Esophagus squamous epithelium (tissue), 5 donors: ENCODE results near the gene RAPGEF5. TPM values are rescaled to one million over a fixed set of nuclear protein-coding genes. Genes with fewer than 3 reads are reported as not detected.

Source experiments
- DNase-seq: peaks from one replicate; lab custom pipeline; 2025; lab: John Stamatoyannopoulos, UW
- H3K27ac ChIP-seq, 4 donors: fragments of 200-600 bp; sonication (generic); one replicate each; pipeline ENCODE4 v1.5.1; 2016 to 2019; ENCODE audit warnings: mild to moderate bottlenecking in 1 of 4
- H3K27me3 ChIP-seq, 4 donors: fragments of 200-600 bp; sonication (generic); 1 replicate in 3 of 4; 2 replicates in 1 of 4; pipeline versions ENCODE4 v1.5.1 to v1.6.0; 2017 to 2021; ENCODE audit warnings: antibody characterized with exemption in 1 of 4
- H3K36me3 ChIP-seq, 3 donors: fragments of 200-600 bp; sonication (generic); one replicate each; pipeline ENCODE4 v1.5.1; 2016 to 2019
- H3K4me1 ChIP-seq, 3 donors: fragments of 200-600 bp; sonication (generic); one replicate each; pipeline ENCODE4 v1.5.1; 2017 to 2019
- H3K4me3 ChIP-seq, 4 donors: fragments of 200-600 bp; sonication (generic); 1 replicate in 3 of 4; 2 replicates in 1 of 4; pipeline ENCODE4 v1.5.1; 2016 to 2019; ENCODE audit warnings: mild to moderate bottlenecking in 2 of 4, moderate library complexity in 1 of 4
- H3K9me3 ChIP-seq, 3 donors: fragments of 200-600 bp; sonication (generic); one replicate each; pipeline ENCODE4 v1.5.1; 2016 to 2019
- POLR2A ChIP-seq, 4 donors: fragments of 450-650 bp; IDR thresholded peaks; one replicate each; pipeline ENCODE4 v1.6.1; 2017; ENCODE audit warnings: antibody characterized with exemption in 4 of 4, mild to moderate bottlenecking in 4 of 4, moderate library complexity in 3 of 4
- WGBS, 2 donors: methylation state at CpG; one replicate each; pipeline ENCODE4 v1.1.5; 2018; 5-methylcytosine and 5-hydroxymethylcytosine counted together
- intact Hi-C: fragments of 100-400 bp; cut with DNase I; formaldehyde crosslinking; loops from one replicate; pipeline ENCODE4 v1.15.0; 2022
- total RNA-seq, 4 donors: library from RNA; depleted of rRNA; stranded (reverse); fragments of >200 nt; gene quantifications; one replicate each; pipeline ENCODE4 v1.1.0, GENCODE V29; 2016
- TF ChIP-seq, protein P1 (sequence below), 6 experiments: fragments of 450-650 bp in 4 of 6; fragments of 200-600 bp in 2 of 6; sonication (generic) in 2 of 6; IDR thresholded peaks; one replicate each; pipeline ENCODE4 v1.5.1; 2016 to 2019; ENCODE audit warnings: antibody characterized with exemption in 6 of 6, mild to moderate bottlenecking in 4 of 6, moderate library complexity in 4 of 6
- donor health status: DM: yes; HTN: yes; CAD: no.

RAPGEF5 gene
- total RNA-seq, 4 donors from 2014 or later = 16.9 to 50.5 (median 38.4) TPM

DNA sequence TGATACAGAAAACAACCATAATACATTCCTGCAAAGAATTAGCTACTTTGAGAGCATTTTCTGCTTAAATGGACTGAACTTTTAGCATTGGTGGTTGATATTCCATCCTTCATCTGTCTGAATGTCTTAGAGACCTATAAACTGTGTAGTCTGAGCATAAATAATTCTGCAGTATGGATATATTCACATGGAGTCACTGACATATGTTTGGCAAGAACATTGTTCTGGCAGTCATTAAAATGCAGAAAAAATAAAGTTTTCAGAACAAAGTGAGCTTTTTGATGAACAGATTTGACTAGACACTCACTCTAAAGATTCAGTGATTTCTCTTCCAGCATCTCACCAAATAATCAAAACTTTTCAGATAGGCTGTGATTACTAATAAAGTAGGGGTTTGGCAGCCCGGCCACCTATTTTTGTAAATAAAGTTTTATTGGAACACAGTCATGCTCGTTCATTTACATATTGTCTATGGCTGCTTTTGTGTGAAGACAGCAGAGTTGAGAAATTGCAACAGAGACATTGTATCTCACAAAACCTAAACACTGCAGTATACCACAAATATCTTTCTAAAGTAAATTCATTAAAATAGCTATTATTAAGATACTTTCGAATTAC lies 44.1 kb upstream of the RAPGEF5 start:
- TF ChIP-seq, protein P1, sequence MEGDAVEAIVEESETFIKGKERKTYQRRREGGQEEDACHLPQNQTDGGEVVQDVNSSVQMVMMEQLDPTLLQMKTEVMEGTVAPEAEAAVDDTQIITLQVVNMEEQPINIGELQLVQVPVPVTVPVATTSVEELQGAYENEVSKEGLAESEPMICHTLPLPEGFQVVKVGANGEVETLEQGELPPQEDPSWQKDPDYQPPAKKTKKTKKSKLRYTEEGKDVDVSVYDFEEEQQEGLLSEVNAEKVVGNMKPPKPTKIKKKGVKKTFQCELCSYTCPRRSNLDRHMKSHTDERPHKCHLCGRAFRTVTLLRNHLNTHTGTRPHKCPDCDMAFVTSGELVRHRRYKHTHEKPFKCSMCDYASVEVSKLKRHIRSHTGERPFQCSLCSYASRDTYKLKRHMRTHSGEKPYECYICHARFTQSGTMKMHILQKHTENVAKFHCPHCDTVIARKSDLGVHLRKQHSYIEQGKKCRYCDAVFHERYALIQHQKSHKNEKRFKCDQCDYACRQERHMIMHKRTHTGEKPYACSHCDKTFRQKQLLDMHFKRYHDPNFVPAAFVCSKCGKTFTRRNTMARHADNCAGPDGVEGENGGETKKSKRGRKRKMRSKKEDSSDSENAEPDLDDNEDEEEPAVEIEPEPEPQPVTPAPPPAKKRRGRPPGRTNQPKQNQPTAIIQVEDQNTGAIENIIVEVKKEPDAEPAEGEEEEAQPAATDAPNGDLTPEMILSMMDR (IDR thresholded peaks at IDR 0.05) = no peak
- TF ChIP-seq POLR2A (IDR thresholded peaks at IDR 0.05) = no peak
- Histone ChIP-seq H3K27ac (no peak overlapping the region), H3K9me3 (no peaks in the 10 kb centered on the region), H3K36me3 (no peaks in the 10 kb centered on the region), H3K4me3 (no peak overlapping the region), H3K27me3 (no peaks in the 10 kb centered on the region), H3K4me1 (peaks cover 0 to 18% (median 3%) of the 10 kb centered on the region in 3 donors)
- WGBS, 2 donors = 56 to 60% methylated on average over 3 of the region's 3 CpGs
- DNase-seq = no peak
- intact Hi-C loops = no loop called here

GRCh38 chr7:22400150-22400814 lies 43.3 kb upstream of the RAPGEF5 start:
- no peaks in the 10 kb centered on the region for H3K36me3 ChIP-seq
- H3K4me3 ChIP-seq = no peak overlapping the region
- no peaks in the 10 kb centered on the region for H3K27me3 ChIP-seq
- DNase-seq = no peak
- TF ChIP-seq POLR2A (IDR thresholded peaks at IDR 0.05) = no peak
- TF ChIP-seq, protein P1 (IDR thresholded peaks at IDR 0.05) = no peak
- intact Hi-C loops = no loop called here
- 81 to 84% methylated on average over 9 to 10 of the region's 10 CpGs for WGBS, 2 donors
- peaks cover 0 to 18% (median 3%) of the 10 kb centered on the region in 3 donors for H3K4me1 ChIP-seq
- H3K9me3 ChIP-seq = no peaks in the 10 kb centered on the region
- no peak overlapping the region for H3K27ac ChIP-seq

DNA sequence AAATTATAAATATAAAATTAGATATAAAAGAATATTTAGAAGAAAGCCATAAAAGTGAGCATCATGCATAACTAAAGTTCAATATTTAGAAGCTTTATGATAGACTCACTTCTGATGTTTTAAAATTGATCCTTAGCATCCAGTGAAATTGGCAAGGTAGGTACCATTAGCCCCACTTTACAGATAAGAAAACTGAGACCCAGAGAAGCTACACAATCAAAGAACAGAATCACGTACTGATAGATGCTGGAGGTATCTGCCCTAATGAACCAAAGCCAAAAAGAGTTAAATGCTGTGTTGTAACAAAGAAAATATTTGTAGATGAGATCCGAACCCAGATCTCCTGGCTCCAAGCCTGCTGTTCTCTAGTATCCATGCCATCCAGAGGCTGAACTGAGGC lies 42.6 kb upstream of the RAPGEF5 start:
- H3K4me1 ChIP-seq = peaks cover 0 to 18% (median 3%) of the 10 kb centered on the region in 3 donors
- no peak for DNase-seq
- no peaks in the 10 kb centered on the region for H3K36me3 ChIP-seq
- H3K27ac ChIP-seq = no peak overlapping the region
- TF ChIP-seq POLR2A (IDR thresholded peaks at IDR 0.05) = no peak
- TF ChIP-seq, protein P1 (IDR thresholded peaks at IDR 0.05) = no peak
- H3K4me3 ChIP-seq = no peak overlapping the region
- no peaks in the 10 kb centered on the region for H3K9me3 ChIP-seq
- 51 to 78% methylated on average over 2 of the region's 2 CpGs for WGBS, 2 donors
- no peaks in the 10 kb centered on the region for H3K27me3 ChIP-seq
- intact Hi-C loops = no loop called here

- intact Hi-C loops = no loop called here
- Histone ChIP-seq H3K27ac (no peak overlapping the region), H3K4me3 (no peak overlapping the region), H3K27me3 (no peaks in the 10 kb centered on the region), H3K9me3 (no peaks in the 10 kb centered on the region), H3K36me3 (no peaks in the 10 kb centered on the region), H3K4me1 (peaks cover 0 to 18% (median 3%) of the 10 kb centered on the region in 3 donors)
- no peak for DNase-seq
- no peak for TF ChIP-seq POLR2A (IDR thresholded peaks at IDR 0.05)
- TF ChIP-seq, protein P1 (IDR thresholded peaks at IDR 0.05) = no peak
Observed at GRCh38 chr7:22399091-22399490, 42.1 kb upstream of the RAPGEF5 start.

DNA sequence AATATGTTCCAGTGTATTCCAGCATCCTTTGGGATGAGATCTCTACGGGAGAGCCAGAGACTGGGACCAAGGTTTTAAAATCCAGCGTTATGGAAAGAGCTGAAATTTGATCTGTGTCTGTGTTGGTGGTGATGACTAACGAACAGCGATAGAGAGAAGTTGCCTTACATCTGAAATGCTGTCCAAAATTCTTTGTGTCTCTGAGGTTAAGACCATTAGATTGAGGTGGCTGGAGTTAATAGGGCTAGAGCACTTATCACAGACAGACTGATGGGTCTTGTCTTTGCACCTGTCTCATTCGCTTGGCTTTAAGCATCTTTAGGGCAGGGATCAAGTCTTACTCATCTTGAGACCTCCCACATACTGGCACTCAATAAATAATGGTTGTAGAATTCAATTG lies 41.0 kb upstream of the RAPGEF5 start:
- TF ChIP-seq POLR2A (IDR thresholded peaks at IDR 0.05) = no peak
- TF ChIP-seq, protein P1 (IDR thresholded peaks at IDR 0.05) = no peak
- 66 to 82% methylated on average over 5 of the region's 5 CpGs for WGBS, 2 donors

More for the DNA sequence above, 41.0 kb upstream of the RAPGEF5 start:
- H3K4me3 ChIP-seq = no peak overlapping the region
- intact Hi-C loops = no loop called here
- no peaks in the 10 kb centered on the region for H3K27me3 ChIP-seq
- no peaks in the 10 kb centered on the region for H3K9me3 ChIP-seq
- no peak overlapping the region for H3K27ac ChIP-seq
- peaks cover 0 to 17% (median 3%) of the 10 kb centered on the region in 3 donors for H3K4me1 ChIP-seq
- DNase-seq = no peak
- H3K36me3 ChIP-seq = no peaks in the 10 kb centered on the region
